ENCODE measurements around the gene ZNF174.

GRCh38 chr16:3358871-3359270, 42.1 kb upstream of the ZNF174 start:
- no peak for TF ChIP-seq SIN3A (conservative IDR thresholded peaks at IDR 0.05 in 1 of 2, IDR thresholded peaks at IDR 0.05 in 1 of 2; ENCODE audit: low read depth in 1 of 2, low read length in 2 of 2)
- no peak for TF ChIP-seq CTCF (IDR thresholded peaks at IDR 0.05; ENCODE audit: control extremely low read depth in 1 of 3, insufficient read depth in 1 of 3, low read depth in 1 of 3, low read length in 3 of 3)
- TF ChIP-seq GABPA (IDR thresholded peaks at IDR 0.05; ENCODE audit: borderline replicate concordance, insufficient read depth, low read length): no peak
- TF ChIP-seq MAX (IDR thresholded peaks at IDR 0.05): no peak
- TF ChIP-seq POU5F1 (IDR thresholded peaks at IDR 0.05; ENCODE audit: low read depth, low read length): no peak
- no peak for TF ChIP-seq TEAD4 (IDR thresholded peaks at IDR 0.05; ENCODE audit: low read depth, low read length)
- TF ChIP-seq EZH2 (IDR thresholded peaks at IDR 0.05; ENCODE audit: low read depth, low read length, severe bottlenecking): no peak

All from H1 (cell line).